Measurements from ENCODE around the gene PGRMC1. TPM values are rescaled to one million over a fixed set of nuclear protein-coding genes. Genes with fewer than 3 reads are reported as not detected.
"Not testable (repeated sequence)": the region's sequence is repeated elsewhere in the genome, so short reads cannot be mapped to it uniquely, and the experiment has no call there.

Gene PGRMC1
- total RNA-seq, 4 donors from 2014 or later, result 114 to 152 (median 139) TPM

DNA sequence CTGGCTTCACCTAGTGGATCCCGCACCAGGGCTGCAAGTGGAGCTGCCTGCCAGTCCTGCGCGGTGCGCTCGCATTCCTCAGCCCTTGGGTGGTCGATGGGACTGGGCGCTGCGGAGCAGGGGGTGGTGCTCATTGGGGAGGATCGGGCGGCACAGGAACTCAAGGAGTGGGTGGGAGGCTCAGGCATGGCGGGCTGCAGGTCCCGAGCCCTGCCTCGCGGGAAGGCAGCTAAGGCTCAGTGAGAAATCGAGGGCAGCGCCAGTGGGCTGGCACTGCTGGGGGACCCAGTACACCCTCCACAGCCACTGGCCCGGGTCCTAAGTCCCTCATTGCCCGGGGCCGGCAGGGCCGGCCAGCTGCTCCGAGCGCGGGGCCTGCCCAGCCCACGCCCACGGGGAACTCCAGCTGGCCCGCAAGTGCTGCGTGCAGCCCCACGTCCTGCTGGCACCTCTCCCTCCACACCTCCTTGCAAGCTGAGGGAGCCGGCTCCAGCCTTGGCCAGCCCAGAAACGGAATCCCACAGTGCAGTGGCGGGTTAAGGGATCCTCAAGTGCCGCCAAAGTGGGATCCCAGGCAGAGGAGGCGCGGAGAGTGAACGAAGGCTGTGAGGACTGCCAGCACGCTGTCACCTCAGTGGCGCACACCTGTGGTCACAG is 27.6 kb upstream of the PGRMC1 start:
- no peak overlapping the region for H3K4me3 ChIP-seq
- no peaks in the 10 kb centered on the region for H3K27me3 ChIP-seq
- no peak for TF ChIP-seq EP300 (IDR thresholded peaks at IDR 0.05)
- TF ChIP-seq, protein P1, sequence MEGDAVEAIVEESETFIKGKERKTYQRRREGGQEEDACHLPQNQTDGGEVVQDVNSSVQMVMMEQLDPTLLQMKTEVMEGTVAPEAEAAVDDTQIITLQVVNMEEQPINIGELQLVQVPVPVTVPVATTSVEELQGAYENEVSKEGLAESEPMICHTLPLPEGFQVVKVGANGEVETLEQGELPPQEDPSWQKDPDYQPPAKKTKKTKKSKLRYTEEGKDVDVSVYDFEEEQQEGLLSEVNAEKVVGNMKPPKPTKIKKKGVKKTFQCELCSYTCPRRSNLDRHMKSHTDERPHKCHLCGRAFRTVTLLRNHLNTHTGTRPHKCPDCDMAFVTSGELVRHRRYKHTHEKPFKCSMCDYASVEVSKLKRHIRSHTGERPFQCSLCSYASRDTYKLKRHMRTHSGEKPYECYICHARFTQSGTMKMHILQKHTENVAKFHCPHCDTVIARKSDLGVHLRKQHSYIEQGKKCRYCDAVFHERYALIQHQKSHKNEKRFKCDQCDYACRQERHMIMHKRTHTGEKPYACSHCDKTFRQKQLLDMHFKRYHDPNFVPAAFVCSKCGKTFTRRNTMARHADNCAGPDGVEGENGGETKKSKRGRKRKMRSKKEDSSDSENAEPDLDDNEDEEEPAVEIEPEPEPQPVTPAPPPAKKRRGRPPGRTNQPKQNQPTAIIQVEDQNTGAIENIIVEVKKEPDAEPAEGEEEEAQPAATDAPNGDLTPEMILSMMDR (IDR thresholded peaks at IDR 0.05), result no peak
- no peak for TF ChIP-seq POLR2A (IDR thresholded peaks at IDR 0.05)
- no peak for TF ChIP-seq POLR2AphosphoS5 (IDR thresholded peaks at IDR 0.05)
- ATAC-seq, result no peak
- no CpG with 5 or more reads among the region's 37 CpGs for WGBS, 2 donors (ENCODE audit: low coverage in 1 of 2)
- H3K9me3 ChIP-seq, result no peaks in the 10 kb centered on the region
- H3K36me3 ChIP-seq, result no peaks in the 10 kb centered on the region
- no peak overlapping the region for H3K27ac ChIP-seq
- H3K4me1 ChIP-seq, result no peaks in the 10 kb centered on the region

DNA sequence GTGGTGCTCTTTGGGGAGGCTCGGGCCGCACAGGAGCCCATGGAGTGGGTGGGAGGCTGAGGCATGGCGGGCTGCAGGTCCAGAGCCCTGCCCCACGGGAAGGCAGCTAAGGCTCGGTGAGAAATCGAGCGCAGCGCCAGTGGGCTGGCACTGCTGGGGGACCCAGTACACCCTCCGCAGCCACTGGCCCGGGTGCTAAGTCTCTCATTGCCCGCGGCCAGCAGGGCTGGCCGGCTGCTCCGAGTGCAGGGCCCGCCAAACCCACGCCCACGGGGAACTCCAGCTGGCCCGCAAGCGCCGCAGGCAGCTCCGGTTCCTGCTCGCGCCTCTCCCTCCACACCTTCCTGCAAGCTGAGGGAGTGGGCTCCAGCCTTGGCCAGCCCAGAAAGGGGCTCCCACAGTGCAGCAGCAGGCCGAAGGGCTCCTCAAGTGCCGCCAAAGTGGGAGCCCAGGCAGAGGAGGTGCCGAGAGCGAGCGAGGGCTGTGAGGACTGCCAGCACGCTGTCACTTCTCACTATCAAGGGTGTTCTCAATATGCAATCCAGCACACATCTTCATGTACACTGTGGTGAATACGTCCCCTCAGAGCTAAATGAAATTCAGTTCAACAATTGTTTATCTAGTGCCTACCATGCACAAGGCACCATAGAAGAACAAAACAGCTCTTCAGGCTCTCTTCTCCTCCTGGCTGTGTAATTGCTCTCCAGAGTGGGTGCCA is 25.0 kb upstream of the PGRMC1 start:
- not testable (repeated sequence) for H3K27ac ChIP-seq, H3K4me1 ChIP-seq, H3K4me3 ChIP-seq, H3K9me3 ChIP-seq, H3K36me3 ChIP-seq, H3K27me3 ChIP-seq, ATAC-seq
- 88 to 96% methylated on average over 2 to 5 of the region's 30 CpGs for WGBS, 2 donors (ENCODE audit: low coverage in 1 of 2)

DNA sequence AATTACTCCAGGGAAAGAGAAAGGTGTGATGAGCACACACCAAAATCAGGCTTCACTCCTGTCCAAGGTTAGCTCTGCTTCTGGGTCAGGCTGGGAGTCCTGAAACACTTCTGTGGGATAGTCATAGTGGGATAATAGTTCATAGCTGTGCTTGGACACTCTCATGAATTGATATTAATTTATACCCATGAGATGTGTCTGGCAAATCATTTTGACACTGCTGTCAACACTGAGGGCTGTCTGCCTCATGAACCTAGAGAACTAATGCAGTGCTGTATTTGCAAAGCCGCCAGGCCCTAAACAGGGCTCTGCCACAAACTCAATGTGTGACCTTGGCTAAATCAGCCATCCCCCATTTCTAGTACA is 24.5 kb upstream of the PGRMC1 start:
- Histone ChIP-seq H3K4me1 (no peaks in the 10 kb centered on the region), H3K27me3 (no peaks in the 10 kb centered on the region), H3K4me3 (no peak overlapping the region), H3K27ac (no peak overlapping the region), H3K36me3 (no peaks in the 10 kb centered on the region), H3K9me3 (no peaks in the 10 kb centered on the region)
- no peak for ATAC-seq
- TF ChIP-seq EP300 (IDR thresholded peaks at IDR 0.05) (no peak), POLR2A (IDR thresholded peaks at IDR 0.05) (no peak), POLR2AphosphoS5 (IDR thresholded peaks at IDR 0.05) (no peak)
- TF ChIP-seq, protein P1 (IDR thresholded peaks at IDR 0.05), result no peak
- no CpG with 5 or more reads among the region's 1 CpG for WGBS, 2 donors (ENCODE audit: low coverage in 1 of 2)

DNA sequence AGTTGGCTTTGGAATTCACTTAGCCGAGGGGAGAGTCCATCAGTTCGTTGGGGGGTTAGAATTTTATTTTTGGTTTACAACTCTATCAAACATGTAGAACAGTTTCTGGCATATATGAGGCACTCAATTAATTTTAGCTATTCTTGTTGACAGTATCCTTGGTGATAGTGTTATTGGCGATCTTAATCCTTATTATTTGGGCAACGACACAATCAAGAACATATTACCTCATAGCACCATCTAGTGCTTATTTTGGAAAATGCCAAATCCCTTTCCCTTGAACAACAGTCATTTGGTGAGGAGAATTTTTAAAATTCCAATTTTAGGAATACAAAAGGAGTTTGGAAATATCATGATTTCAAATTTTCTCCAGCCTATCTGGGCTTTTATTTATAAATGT is 17.9 kb upstream of the PGRMC1 start:
- no peaks in the 10 kb centered on the region for H3K36me3 ChIP-seq
- no peak for ATAC-seq
- H3K4me3 ChIP-seq, result no peak overlapping the region

DNA sequence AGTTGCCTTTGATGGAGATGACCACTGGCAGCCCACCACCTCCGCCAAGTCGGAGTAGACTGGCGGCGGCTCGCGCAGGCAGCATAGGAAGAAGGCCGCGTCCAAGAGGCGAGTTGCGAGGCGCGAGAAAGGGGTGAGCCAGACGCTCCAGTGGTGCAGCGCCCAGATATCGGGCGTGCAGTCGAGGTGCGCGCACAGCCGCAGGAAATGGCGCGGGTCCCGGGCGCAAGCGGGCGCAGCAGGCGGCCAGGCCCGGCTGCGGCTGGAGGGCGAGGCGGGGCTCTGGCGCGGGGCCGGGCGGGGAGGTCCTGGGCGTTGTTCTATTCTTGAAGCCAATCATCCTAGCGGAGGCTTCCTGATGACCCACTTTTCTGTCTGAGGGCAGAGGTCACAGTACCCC is 13.2 kb upstream of the PGRMC1 start:
- TF ChIP-seq, protein P1 (IDR thresholded peaks at IDR 0.05), result no peak
- TF ChIP-seq POLR2A (IDR thresholded peaks at IDR 0.05), result no peak
- TF ChIP-seq EP300 (IDR thresholded peaks at IDR 0.05), result no peak
- no peak for TF ChIP-seq POLR2AphosphoS5 (IDR thresholded peaks at IDR 0.05)
- Histone ChIP-seq H3K36me3 (no peaks in the 10 kb centered on the region), H3K27me3 (no peaks in the 10 kb centered on the region), H3K9me3 (no peaks in the 10 kb centered on the region), H3K27ac (no peak overlapping the region), H3K4me1 (no peaks in the 10 kb centered on the region), H3K4me3 (no peak overlapping the region)
- WGBS, 2 donors (ENCODE audit: low coverage in 1 of 2), result 70% methylated on average over 4 of the region's 37 CpGs; no CpG with 5 or more reads in 1 of the 2 donors
- ATAC-seq, result no peak

More for the DNA sequence above, 17.9 kb upstream of the PGRMC1 start:
- no peaks in the 10 kb centered on the region for H3K27me3 ChIP-seq
- WGBS, 2 donors (ENCODE audit: low coverage in 1 of 2), result 0 to 41% methylated on average over 2 to 4 of the region's 4 CpGs
- H3K4me1 ChIP-seq, result no peaks in the 10 kb centered on the region
- H3K27ac ChIP-seq, result no peak overlapping the region
- H3K9me3 ChIP-seq, result no peaks in the 10 kb centered on the region
- TF ChIP-seq, protein P1 (IDR thresholded peaks at IDR 0.05), result peak; percentile 8 to 48 (median 30)
- TF ChIP-seq EP300 (IDR thresholded peaks at IDR 0.05), result no peak
